ENCODE results near the gene CLEC18A. TPM values are rescaled to one million over a fixed set of nuclear protein-coding genes. Genes with fewer than 3 reads are reported as not detected.

Gene CLEC18A
- polyA plus RNA-seq, 1 experiment, result not detected

DNA sequence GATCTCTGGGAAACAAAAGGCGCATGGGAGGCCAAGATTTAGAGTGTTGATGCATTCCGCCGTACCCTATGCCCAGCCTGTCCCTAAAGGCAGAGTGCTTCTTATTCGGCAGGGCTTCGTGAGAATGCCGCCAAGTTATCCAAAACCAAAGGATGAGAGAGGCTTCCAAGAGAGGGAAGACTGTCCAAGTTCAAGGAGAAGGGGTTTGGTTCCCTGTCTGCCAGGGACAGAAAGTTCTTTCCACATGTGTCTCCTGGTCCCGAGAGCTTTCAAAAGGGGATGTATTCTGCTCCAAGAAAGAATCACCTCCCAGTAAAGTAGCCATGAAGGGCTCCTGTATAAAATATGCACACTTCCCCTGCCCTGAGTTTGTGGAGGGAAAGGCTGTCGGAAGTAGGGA is 42.1 kb upstream of the CLEC18A start:
- POLR2A ChIA-PET, result no interaction called here
- no peak overlapping the region for H3K27ac ChIP-seq (ENCODE audit: low read depth, low read length)
- CTCF ChIA-PET, result no interaction called here
- no peak for DNase-seq (ENCODE audit: low read depth, low spot score)
- H3K27me3 ChIP-seq (ENCODE audit: control insufficient read depth, insufficient read depth, low read length), result no peaks in the 10 kb centered on the region
- H3K4me3 ChIP-seq (ENCODE audit: low read depth, low read length), result no peak overlapping the region
- no peaks in the 10 kb centered on the region; the same call in 1 of the 2 replicates for H3K9me3 ChIP-seq (ENCODE audit: control insufficient read depth, insufficient read depth, low read length)
- TF ChIP-seq, protein P1, sequence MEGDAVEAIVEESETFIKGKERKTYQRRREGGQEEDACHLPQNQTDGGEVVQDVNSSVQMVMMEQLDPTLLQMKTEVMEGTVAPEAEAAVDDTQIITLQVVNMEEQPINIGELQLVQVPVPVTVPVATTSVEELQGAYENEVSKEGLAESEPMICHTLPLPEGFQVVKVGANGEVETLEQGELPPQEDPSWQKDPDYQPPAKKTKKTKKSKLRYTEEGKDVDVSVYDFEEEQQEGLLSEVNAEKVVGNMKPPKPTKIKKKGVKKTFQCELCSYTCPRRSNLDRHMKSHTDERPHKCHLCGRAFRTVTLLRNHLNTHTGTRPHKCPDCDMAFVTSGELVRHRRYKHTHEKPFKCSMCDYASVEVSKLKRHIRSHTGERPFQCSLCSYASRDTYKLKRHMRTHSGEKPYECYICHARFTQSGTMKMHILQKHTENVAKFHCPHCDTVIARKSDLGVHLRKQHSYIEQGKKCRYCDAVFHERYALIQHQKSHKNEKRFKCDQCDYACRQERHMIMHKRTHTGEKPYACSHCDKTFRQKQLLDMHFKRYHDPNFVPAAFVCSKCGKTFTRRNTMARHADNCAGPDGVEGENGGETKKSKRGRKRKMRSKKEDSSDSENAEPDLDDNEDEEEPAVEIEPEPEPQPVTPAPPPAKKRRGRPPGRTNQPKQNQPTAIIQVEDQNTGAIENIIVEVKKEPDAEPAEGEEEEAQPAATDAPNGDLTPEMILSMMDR (IDR thresholded peaks at IDR 0.05; ENCODE audit: low read depth, low read length), result no peak

- ChIA-PET POLR2A (no interaction called here), CTCF (no interaction called here)
- TF ChIP-seq, protein P1 (IDR thresholded peaks at IDR 0.05; ENCODE audit: low read depth, low read length), result no peak
- H3K9me3 ChIP-seq (ENCODE audit: control insufficient read depth, insufficient read depth, low read length), result no peaks in the 10 kb centered on the region; the same call in 1 of the 2 replicates
- no peaks in the 10 kb centered on the region for H3K27me3 ChIP-seq (ENCODE audit: control insufficient read depth, insufficient read depth, low read length)
- DNase-seq (ENCODE audit: low read depth, low spot score), result no peak
- no peak overlapping the region for H3K27ac ChIP-seq (ENCODE audit: low read depth, low read length)
- H3K4me3 ChIP-seq (ENCODE audit: low read depth, low read length), result no peak overlapping the region
Measured at GRCh38 chr16:69909760-69910159, 41.4 kb upstream of the CLEC18A start.

- Histone ChIP-seq H3K27ac (ENCODE audit: low read depth, low read length) (no peak overlapping the region), H3K9me3 (ENCODE audit: control insufficient read depth, insufficient read depth, low read length) (no peaks in the 10 kb centered on the region), H3K4me3 (ENCODE audit: low read depth, low read length) (no peak overlapping the region), H3K27me3 (ENCODE audit: control insufficient read depth, insufficient read depth, low read length) (no peaks in the 10 kb centered on the region)
- CTCF ChIA-PET, result interaction anchor here (1.1 kb wide), 1 partner anchor 19 kb away, joined by 3 read pairs; no protein-coding TSS in a partner anchor
- DNase-seq (ENCODE audit: low read depth, low spot score), result no peak
- POLR2A ChIA-PET, result no interaction called here
- TF ChIP-seq, protein P1 (IDR thresholded peaks at IDR 0.05; ENCODE audit: low read depth, low read length), result no peak
Measured at GRCh38 chr16:69910964-69911363, 40.2 kb upstream of the CLEC18A start.

GRCh38 chr16:69916462-69916861 is 34.7 kb upstream of the CLEC18A start:
- ChIA-PET POLR2A (no interaction called here), CTCF (interaction anchor here (3.8 kb wide), 1 partner anchor 13 kb away, joined by 21 read pairs; no protein-coding TSS in a partner anchor)
- Histone ChIP-seq H3K4me3 (ENCODE audit: low read depth, low read length) (no peak overlapping the region), H3K27ac (ENCODE audit: low read depth, low read length) (no peak overlapping the region), H3K27me3 (ENCODE audit: control insufficient read depth, insufficient read depth, low read length) (no peaks in the 10 kb centered on the region), H3K9me3 (ENCODE audit: control insufficient read depth, insufficient read depth, low read length) (no peaks in the 10 kb centered on the region)
- TF ChIP-seq, protein P1 (IDR thresholded peaks at IDR 0.05; ENCODE audit: low read depth, low read length), result no peak
- DNase-seq (ENCODE audit: low read depth, low spot score), result no peak

DNA sequence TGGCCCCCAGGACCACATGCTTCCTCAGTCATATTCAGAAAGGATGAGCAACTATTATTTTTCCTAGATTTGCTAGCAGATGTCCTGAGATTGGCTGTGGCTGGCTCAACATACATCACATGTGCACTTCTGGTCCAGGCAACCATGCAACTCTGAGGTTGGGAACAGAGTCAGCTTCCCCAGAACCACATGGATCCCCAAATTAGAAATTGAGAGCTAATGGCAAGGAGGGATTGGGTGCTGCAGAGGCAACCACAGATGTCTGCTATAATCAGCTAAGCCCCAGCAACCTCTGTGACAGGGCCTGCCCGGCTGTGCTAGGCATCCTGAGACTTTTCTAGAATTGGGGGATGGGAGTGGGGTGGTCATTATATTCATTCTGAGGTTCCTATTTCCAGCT is 33.8 kb upstream of the CLEC18A start:
- DNase-seq (ENCODE audit: low read depth, low spot score), result no peak
- TF ChIP-seq, protein P1 (IDR thresholded peaks at IDR 0.05; ENCODE audit: low read depth, low read length), result no peak
- ChIA-PET CTCF (interaction anchor here (1.0 to 3.8 kb wide), 3 partner anchors 10 to 120 kb away, joined by 3 to 21 read pairs (median 4); no protein-coding TSS in a partner anchor), POLR2A (interaction anchor here (1.2 to 1.5 kb wide), 2 partner anchors 10 to 68 kb away, joined by 6 to 11 read pairs; no protein-coding TSS in a partner anchor)
- H3K27ac ChIP-seq (ENCODE audit: low read depth, low read length), result peak overlapping the region; percentile 96
- no peaks in the 10 kb centered on the region for H3K27me3 ChIP-seq (ENCODE audit: control insufficient read depth, insufficient read depth, low read length)
- H3K4me3 ChIP-seq (ENCODE audit: low read depth, low read length), result peak overlapping the region; percentile 20
- no peaks in the 10 kb centered on the region for H3K9me3 ChIP-seq (ENCODE audit: control insufficient read depth, insufficient read depth, low read length)

All from AG04450 (cell line).